GM19193 (cell line): Measurements from ENCODE around the gene OR9G4.

ENCODE experiments used
- POLR2A ChIP-seq: IDR thresholded peaks from 4 replicates; pipeline ENCODE4 v1.6.1; 2011; ENCODE audit not compliant: insufficient read depth, insufficient read length; ENCODE audit errors: extremely low read depth

The OR9G4 gene

GRCh38 chr11:56748597-56748996, at the start of gene OR9G4:
OR9G4 (minus strand) TSS chr11:56748697; CDS start chr11:56743766, 4,931 bp downstream.
- TF ChIP-seq POLR2A = no peak

- no peak for TF ChIP-seq POLR2A
Observed at GRCh38 chr11:56783448-56784041, 35.0 kb upstream of the OR9G4 start.

GRCh38 chr11:56782167-56782847, 33.8 kb upstream of the OR9G4 start:
- TF ChIP-seq POLR2A = no peak

GRCh38 chr11:56776809-56777208, 28.3 kb upstream of the OR9G4 start:
- no peak for TF ChIP-seq POLR2A

- no peak for TF ChIP-seq POLR2A
Observed at GRCh38 chr11:56764976-56765375, 16.5 kb upstream of the OR9G4 start.

GRCh38 chr11:56751480-56751879, 3.0 kb upstream of the OR9G4 start:
- TF ChIP-seq POLR2A = no peak

- TF ChIP-seq POLR2A = no peak
Observed at GRCh38 chr11:56750190-56750589, 1.7 kb upstream of the OR9G4 start.

GRCh38 chr11:56740886-56741285, 7.6 kb downstream of the OR9G4 start:
- TF ChIP-seq POLR2A = no peak

- no peak for TF ChIP-seq POLR2A
Observed at GRCh38 chr11:56740107-56740506, 8.4 kb downstream of the OR9G4 start.

- TF ChIP-seq POLR2A = no peak
Observed at GRCh38 chr11:56720513-56720912, 28.0 kb downstream of the OR9G4 start.

- TF ChIP-seq POLR2A = no peak
Observed at GRCh38 chr11:56716379-56716854, 32.1 kb downstream of the OR9G4 start.

- TF ChIP-seq POLR2A = no peak
Observed at GRCh38 chr11:56714206-56714605, 34.3 kb downstream of the OR9G4 start.

- TF ChIP-seq POLR2A = no peak
Observed at GRCh38 chr11:56706486-56706885, 42.0 kb downstream of the OR9G4 start.

GRCh38 chr11:56705784-56706396, 42.6 kb downstream of the OR9G4 start:
- no peak for TF ChIP-seq POLR2A

- no peak for TF ChIP-seq POLR2A
Observed at GRCh38 chr11:56700914-56701485, 47.5 kb downstream of the OR9G4 start.

- no peak for TF ChIP-seq POLR2A
Observed at GRCh38 chr11:56700242-56700913, 48.1 kb downstream of the OR9G4 start.

- no peak for TF ChIP-seq POLR2A
Observed at GRCh38 chr11:56698795-56699194, 49.7 kb downstream of the OR9G4 start, which contains the start of gene OR9G1. OR9G1 (plus strand) TSS chr11:56699095; CDS start chr11:56700388, 1,293 bp downstream.
